Fibroblast of the aortic adventitia (primary cell): ENCODE results near the gene HLF. TPM values are rescaled to one million over a fixed set of nuclear protein-coding genes. Genes with fewer than 3 reads are reported as not detected.
"Not testable (repeated sequence)": the region's sequence is repeated elsewhere in the genome, so short reads cannot be mapped to it uniquely, and the experiment has no call there.

Source experiments
- DNase-seq: peaks from one replicate; pipeline ENCODE4 v3.0.0-alpha.2; 2010; ENCODE audit warnings: low read depth
- H3K4me3 ChIP-seq: 2 replicates; pipeline ENCODE4 v1.5.1; 2011; ENCODE audit warnings: low read depth, mild to moderate bottlenecking, control low read depth, low read length, moderate library complexity
- total RNA-seq: library from RNA; depleted of rRNA; stranded (reverse); fragments of >200 nt; gene quantifications from 2 replicates; pipeline ENCODE4 v1.2.3, GENCODE V29; 2012; ENCODE audit warnings: low replicate concordance
- TF ChIP-seq, protein P1 (sequence below): IDR thresholded peaks from 2 replicates; pipeline ENCODE4 v1.5.1; 2011; ENCODE audit warnings: mild to moderate bottlenecking, low read length, control low read depth, inconsistent platforms; ENCODE audit not compliant: insufficient read depth

The HLF gene
- total RNA-seq, 1 donor: 4.4 TPM

DNA sequence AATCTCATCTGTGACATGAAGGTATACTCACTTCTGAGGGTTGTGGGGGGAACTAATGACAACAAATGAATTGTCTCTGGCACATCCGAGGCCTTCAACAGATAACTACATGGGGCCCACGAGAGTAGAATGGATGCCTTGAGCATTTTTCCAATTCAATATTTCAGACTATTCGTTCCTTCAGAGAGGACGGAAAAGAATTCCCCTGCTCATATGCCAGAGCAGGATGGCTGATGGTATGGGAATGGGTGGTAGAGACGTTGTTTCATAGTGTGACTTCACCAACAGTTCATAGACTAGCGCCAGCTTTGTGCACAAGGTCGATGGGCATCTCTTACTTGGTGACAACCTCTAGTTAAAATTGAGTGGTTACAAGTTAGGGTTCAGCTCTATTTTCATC is 61.3 kb downstream of the HLF start:
- no peak for DNase-seq
- no peak overlapping the region for H3K4me3 ChIP-seq
- TF ChIP-seq, protein P1, sequence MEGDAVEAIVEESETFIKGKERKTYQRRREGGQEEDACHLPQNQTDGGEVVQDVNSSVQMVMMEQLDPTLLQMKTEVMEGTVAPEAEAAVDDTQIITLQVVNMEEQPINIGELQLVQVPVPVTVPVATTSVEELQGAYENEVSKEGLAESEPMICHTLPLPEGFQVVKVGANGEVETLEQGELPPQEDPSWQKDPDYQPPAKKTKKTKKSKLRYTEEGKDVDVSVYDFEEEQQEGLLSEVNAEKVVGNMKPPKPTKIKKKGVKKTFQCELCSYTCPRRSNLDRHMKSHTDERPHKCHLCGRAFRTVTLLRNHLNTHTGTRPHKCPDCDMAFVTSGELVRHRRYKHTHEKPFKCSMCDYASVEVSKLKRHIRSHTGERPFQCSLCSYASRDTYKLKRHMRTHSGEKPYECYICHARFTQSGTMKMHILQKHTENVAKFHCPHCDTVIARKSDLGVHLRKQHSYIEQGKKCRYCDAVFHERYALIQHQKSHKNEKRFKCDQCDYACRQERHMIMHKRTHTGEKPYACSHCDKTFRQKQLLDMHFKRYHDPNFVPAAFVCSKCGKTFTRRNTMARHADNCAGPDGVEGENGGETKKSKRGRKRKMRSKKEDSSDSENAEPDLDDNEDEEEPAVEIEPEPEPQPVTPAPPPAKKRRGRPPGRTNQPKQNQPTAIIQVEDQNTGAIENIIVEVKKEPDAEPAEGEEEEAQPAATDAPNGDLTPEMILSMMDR: no peak

DNA sequence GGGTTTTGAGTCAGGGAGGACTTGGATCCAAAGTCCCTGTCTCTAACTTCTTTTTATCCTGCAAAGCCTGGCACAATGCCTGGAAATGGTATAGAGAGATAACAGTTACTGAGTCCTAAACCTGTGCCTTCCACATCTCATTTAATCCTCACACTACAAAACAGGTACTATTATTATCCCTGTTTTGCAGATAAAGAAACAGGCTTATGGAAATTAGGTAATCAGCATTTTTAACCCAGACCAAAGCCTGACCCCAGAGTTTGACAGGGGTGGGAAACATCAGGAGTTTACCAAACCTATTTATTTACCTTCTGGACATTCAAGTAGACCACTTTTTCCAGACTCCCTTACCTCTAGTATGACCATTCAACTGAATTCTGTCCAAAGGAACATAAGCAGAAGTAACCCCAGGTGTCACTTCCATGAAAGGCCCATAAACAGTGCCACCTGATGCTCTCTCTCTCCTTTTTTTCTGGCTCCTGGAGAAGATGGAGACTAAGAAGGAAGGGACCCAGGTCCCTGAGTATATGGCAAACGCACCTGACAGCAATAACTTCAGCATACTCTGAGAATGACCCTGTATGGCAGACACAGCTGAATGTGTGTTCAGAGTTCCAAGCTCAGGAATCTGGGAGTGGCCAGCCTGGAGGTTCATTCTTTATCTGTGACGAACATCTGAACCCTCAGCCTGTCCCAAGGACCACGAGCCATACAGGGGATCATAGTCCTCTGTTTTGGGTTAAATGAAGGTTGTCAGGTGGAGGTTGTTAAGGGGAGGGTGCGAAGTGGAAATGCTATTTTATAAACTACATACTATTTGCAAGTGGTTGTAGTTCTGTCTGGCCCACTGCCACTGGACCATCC is 62.7 kb downstream of the HLF start:
- TF ChIP-seq, protein P1: no peak
- no peak for DNase-seq
- H3K4me3 ChIP-seq: no peak overlapping the region

DNA sequence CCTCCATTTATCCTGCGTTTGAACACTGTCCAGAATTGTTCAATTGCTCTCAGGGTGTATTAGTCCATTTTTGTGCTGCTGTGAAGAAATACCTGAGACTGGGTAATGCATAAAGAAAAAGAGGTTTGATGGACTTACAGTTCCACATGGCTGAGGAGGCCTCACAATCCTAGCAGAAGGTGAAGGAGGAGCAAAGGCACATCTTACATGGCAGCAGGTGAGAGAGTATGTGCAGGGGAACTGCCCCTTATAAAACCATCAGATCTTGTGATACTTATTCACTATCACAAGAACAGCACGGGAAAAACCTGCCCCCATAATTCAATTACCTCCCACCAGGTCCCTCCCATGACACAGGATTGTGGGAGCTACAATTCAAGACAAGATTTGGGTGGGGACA is 63.8 kb downstream of the HLF start:
- DNase-seq, H3K4me3 ChIP-seq: not testable (repeated sequence)

DNA sequence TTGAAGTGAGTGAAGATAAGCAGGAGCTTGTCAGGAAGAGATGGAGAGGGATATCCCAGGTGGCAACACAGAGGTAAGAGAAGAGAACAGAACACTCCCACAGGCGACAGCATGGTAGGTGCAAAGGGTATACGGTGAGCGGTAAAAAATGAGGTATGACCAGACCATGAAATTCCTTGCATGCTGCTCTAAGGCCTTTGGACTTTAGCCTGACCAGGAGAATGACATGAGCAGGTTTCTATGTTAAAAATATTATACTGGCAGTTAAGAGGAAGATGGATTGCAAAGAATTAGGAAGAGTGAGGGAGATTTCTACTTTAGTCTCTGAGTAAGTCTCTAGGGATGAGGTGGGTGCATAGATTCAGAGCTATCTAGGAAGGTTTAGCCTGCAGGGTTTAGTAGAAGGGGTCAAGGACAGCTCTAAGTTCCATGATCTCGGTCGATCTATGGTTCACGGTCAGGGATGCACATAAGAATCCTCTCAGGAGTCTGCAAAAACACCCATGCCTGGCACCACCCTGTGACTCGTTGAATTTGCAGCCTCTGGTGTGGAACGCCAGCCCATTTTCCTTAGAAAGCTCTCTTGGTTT is 65.7 kb downstream of the HLF start:
- TF ChIP-seq, protein P1: no peak
- H3K4me3 ChIP-seq: no peak overlapping the region
- DNase-seq: no peak

DNA sequence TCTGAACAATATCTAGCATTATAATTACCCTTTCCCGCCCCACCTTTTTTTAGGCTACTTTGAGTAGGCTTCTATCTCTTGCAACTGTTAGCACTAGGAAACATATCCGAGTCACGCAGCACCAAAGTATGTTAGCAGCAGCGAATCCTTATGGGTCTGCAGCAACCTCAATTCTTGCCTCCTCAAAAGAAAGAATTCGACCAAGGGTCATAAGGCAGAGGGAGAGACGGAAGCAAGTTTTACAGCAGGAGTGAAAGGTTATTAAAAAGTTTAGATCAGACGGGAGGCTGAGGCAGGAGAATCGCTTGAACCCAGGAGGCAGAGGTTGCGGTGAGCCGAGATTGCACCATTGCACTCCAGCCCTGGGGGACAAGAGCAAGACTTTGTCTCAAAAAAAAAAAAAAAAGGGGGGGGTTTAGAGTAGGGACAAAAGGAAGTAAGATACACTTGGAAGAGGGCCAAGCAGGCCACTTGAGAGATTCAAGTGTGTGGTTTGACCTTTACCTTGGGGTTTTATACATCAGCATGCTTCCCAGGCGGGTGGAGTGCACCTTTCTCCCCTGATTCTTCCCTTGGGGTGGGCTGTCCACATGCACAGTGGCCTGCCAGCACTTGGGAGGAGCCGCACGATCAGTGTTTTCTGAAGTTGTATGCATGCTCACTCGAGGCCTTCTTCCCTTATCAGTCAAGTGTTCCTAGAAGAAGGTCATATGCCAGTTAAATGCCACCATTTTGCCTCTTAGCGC is 67.7 kb downstream of the HLF start:
- TF ChIP-seq, protein P1: no peak
- H3K4me3 ChIP-seq: no peak overlapping the region
- DNase-seq: no peak

DNA sequence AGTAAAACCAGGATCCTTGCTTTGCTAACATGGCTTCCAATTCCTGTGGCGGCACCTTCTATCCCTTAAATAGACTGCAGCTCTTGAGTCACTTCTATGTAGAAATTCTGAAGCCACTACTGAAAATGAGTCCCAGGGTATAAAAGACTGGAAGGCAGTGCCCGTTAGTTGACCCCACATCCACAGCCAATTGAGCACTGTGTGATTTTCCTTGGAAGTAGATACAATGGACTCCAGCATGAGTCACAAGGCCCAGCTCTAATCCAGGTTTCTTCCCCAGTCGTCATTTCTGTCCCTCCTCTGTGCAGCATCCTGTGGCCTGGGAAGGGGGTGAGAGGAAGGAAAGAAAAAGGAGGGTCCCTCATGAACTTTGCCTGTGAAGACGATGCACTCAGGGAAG is 69.5 kb downstream of the HLF start:
- TF ChIP-seq, protein P1: no peak
- no peak overlapping the region for H3K4me3 ChIP-seq
- DNase-seq: peak; percentile 77
